ENCODE results near the gene CD226.
A peak's percentile ranks its signal among the peaks of the same experiment; 100 is the strongest.

Gene CD226

DNA sequence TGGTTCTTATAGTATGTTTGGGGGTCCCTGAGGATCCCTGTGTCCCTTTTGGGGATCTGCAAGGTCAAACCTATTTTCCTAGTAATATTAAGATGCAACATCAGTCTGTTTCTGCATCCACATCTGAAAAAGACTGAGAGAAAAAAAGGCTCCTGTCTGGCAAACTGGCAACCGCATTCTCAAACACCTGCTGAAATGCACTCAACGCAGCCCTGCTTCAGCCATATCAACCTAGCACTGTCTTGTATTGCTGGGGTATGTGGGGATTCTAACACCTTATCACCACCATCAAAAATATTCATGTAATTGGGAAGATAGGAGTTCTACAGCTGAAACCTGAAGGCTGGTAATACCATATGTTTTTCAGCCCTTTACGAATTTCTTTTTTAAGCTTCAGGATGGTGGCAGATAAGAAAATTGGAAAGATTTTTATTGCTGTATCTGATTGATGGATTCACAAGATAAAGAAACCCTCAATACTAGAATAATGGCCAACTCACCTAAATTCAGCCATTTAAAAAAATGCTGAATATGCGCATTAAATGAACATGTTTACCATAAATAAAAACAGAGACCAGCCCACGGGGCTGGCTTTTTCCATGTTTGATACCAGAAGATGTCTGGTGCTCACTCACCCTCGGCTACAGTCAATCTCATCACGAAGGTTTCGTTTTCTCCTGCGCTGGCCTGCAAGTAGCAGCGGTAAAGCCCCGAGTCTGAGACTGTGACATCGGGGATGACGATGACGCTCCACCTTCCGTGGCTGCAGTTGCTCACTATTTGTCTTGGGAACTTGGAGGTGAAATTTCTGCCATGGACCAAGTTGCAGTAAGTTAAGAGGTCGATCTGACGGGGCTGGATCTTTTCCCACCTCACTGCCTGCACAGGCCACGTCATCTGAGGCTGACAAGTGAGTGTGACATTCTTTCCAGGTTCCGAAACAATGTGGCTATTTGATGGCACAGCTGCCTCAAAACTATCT lies 52.3 kb downstream of the CD226 start:
- H3K4me3 ChIP-seq (ENCODE audit: low read depth, low read length) = no peak overlapping the region
- TF ChIP-seq, protein P1, sequence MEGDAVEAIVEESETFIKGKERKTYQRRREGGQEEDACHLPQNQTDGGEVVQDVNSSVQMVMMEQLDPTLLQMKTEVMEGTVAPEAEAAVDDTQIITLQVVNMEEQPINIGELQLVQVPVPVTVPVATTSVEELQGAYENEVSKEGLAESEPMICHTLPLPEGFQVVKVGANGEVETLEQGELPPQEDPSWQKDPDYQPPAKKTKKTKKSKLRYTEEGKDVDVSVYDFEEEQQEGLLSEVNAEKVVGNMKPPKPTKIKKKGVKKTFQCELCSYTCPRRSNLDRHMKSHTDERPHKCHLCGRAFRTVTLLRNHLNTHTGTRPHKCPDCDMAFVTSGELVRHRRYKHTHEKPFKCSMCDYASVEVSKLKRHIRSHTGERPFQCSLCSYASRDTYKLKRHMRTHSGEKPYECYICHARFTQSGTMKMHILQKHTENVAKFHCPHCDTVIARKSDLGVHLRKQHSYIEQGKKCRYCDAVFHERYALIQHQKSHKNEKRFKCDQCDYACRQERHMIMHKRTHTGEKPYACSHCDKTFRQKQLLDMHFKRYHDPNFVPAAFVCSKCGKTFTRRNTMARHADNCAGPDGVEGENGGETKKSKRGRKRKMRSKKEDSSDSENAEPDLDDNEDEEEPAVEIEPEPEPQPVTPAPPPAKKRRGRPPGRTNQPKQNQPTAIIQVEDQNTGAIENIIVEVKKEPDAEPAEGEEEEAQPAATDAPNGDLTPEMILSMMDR (IDR thresholded peaks at IDR 0.05; ENCODE audit: insufficient read depth, low read depth, low read length, missing control alignments) = no peak
- no peak for DNase-seq (ENCODE audit: low read depth)

DNA sequence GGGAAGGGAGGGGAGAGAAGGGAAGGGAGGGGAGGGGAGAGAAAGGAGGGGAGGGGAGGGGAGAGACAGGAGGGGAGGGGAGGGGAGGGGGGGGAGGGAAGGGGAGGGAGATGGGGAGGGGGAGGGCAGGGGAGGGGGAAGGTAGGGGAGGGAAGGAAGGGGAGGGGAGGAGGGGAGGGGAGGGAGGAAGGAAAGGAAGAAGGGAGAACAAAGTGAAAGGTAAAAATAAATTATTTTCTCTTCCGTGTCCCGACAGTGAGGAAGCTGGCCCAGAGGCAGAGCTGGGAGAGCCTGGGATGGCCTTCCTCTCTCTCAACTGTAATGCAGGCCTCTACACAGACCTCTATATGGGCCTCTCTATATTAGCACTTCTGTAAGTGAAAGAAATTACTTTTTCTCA lies 53.2 kb downstream of the CD226 start:
- H3K4me3 ChIP-seq (ENCODE audit: low read depth, low read length) = no peak overlapping the region
- TF ChIP-seq, protein P1 (IDR thresholded peaks at IDR 0.05; ENCODE audit: insufficient read depth, low read depth, low read length, missing control alignments) = no peak
- no peak for DNase-seq (ENCODE audit: low read depth)

- no peak for DNase-seq (ENCODE audit: low read depth)
- TF ChIP-seq, protein P1 (IDR thresholded peaks at IDR 0.05; ENCODE audit: insufficient read depth, low read depth, low read length, missing control alignments) = no peak
- no peak overlapping the region for H3K4me3 ChIP-seq (ENCODE audit: low read depth, low read length)
Observed at GRCh38 chr18:69890558-69890957, 57.1 kb downstream of the CD226 start.

DNA sequence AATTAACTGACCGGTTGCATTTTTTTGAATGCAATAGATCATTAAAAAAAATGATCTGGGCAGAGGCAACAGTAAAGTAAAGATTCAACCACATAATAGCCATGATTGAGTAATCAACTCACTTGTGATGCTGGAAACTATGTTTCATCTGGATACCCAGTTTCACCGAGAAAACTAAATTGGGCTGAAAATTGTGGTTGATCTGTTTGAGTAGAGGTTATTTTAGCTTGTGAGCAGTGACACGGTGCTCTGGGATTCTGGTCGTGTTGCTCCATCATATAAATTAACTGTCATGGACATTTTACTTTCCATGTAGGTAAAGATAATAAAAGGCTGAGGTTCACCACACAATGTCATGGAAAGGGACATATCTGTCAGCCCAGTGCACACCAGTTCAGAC lies 58.7 kb downstream of the CD226 start:
- no peak overlapping the region for H3K4me3 ChIP-seq (ENCODE audit: low read depth, low read length)
- TF ChIP-seq, protein P1 (IDR thresholded peaks at IDR 0.05; ENCODE audit: insufficient read depth, low read depth, low read length, missing control alignments) = no peak
- peak; percentile 49 for DNase-seq (ENCODE audit: low read depth)

DNA sequence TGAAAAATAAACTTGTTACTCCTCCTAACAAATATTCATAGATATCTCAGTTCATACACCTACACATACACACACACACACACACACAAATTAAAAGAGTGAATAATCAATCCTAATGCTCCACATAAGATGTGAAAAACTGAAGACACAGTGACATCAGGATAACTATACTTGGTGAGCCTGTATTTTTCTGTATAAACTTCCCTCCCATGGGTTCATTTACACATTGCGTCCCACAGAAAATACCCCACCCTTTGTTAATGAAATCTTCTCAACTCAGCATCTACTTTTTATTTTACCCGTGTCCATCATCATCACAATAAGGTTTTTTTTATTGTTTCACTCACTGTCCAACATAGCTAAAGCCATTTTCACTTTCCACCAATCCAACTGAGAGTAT lies 60.4 kb downstream of the CD226 start:
- TF ChIP-seq, protein P1 (IDR thresholded peaks at IDR 0.05; ENCODE audit: insufficient read depth, low read depth, low read length, missing control alignments) = no peak
- DNase-seq (ENCODE audit: low read depth) = no peak
- H3K4me3 ChIP-seq (ENCODE audit: low read depth, low read length) = no peak overlapping the region

GRCh38 chr18:69885841-69886531 lies 61.7 kb downstream of the CD226 start:
- peak; percentile 75 for DNase-seq (ENCODE audit: low read depth)
- TF ChIP-seq, protein P1 (IDR thresholded peaks at IDR 0.05; ENCODE audit: insufficient read depth, low read depth, low read length, missing control alignments) = no peak
- H3K4me3 ChIP-seq (ENCODE audit: low read depth, low read length) = no peak overlapping the region
